Prostate gland (tissue), 2 donors: ENCODE results near the gene GPHA2. TPM values are rescaled to one million over a fixed set of nuclear protein-coding genes. Genes with fewer than 3 reads are reported as not detected.

Experiments
- DNase-seq: peaks from one replicate; pipeline ENCODE4 v3.0.0-alpha.2; 2019; ENCODE audit warnings: low spot score
- H3K27ac ChIP-seq, 2 donors: fragments of 200-600 bp; sonication (generic); 2 replicates each; pipeline ENCODE4 v1.5.1; 2017 to 2019
- H3K27me3 ChIP-seq: fragments of 200-600 bp; sonication (generic); replicated peaks from 2 replicates; pipeline ENCODE4 v1.5.1; 2019; ENCODE audit not compliant: insufficient read depth
- H3K36me3 ChIP-seq, 2 donors: fragments of 200-600 bp; sonication (generic); 1 replicate in 1 of 2; 2 replicates in 1 of 2; pipeline versions ENCODE4 v1.5.1 to v1.8.1; 2017 to 2019
- H3K4me1 ChIP-seq: fragments of 200-600 bp; sonication (generic); replicated peaks from 2 replicates; pipeline ENCODE4 v1.5.1; 2019
- H3K4me3 ChIP-seq, 2 donors: fragments of 200-600 bp; sonication (generic); 2 replicates each; pipeline ENCODE4 v1.5.1; 2017 to 2019
- H3K9me3 ChIP-seq: fragments of 200-600 bp; sonication (generic); 2 replicates; pipeline ENCODE4 v1.5.1; 2017
- POLR2A ChIP-seq: fragments of 450-650 bp; IDR thresholded peaks from one replicate; pipeline ENCODE4 v1.6.1; 2016; ENCODE audit warnings: antibody characterized with exemption, mild to moderate bottlenecking
- POLR2AphosphoS5 ChIP-seq: sonication (generic); formaldehyde crosslinking; IDR thresholded peaks from one replicate; pipeline ENCODE4 v1.6.1; 2017; ENCODE audit warnings: antibody characterized with exemption
- WGBS: methylation state at CpG from one replicate; pipeline ENCODE4 v1.1.5; 2018; 5-methylcytosine and 5-hydroxymethylcytosine counted together
- intact Hi-C: fragments of 100-400 bp; cut with DNase I; formaldehyde crosslinking; loops from one replicate; pipeline ENCODE4 v1.14.2; 2022
- total RNA-seq, 2 donors: library from RNA; depleted of rRNA; stranded (reverse); fragments of >200 nt; gene quantifications; one replicate each; pipeline ENCODE4 v1.1.0, GENCODE V29; 2016
- TF ChIP-seq, protein P1 (sequence below), 4 experiments: fragments of 200-600 bp in 2 of 4; fragments of 450-650 bp in 2 of 4; sonication (generic) in 2 of 4; IDR thresholded peaks; 1 replicate in 3 of 4; 2 replicates in 1 of 4; pipeline ENCODE4 v1.5.1; 2016 to 2019; ENCODE audit warnings: antibody characterized with exemption in 4 of 4, mild to moderate bottlenecking in 2 of 4, moderate library complexity in 2 of 4

GPHA2 gene
- total RNA-seq, 2 donors from 2014 or later = not detected

DNA sequence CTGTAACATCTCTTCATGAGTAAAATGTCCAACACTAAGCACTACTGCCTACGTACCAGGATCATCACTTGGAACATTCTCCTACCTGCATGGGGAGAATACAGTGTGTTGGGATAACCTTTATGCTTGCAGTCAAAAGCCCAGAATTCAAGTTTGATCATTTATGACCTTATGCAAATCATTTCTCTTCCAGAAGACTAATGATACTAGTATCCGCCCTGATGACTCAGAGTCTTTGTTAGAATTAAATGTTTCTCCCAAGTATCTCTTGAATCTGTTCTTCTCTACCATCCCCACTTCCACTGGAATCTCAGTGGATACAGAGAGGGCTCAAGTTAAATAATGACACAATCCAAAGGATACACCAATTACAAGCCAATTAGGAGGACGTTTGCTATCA lies 23.8 kb upstream of the GPHA2 start:
- Histone ChIP-seq H3K9me3 (no peaks in the 10 kb centered on the region), H3K27me3 (no peaks in the 10 kb centered on the region), H3K36me3 (no peaks in the 10 kb centered on the region), H3K4me3 (no peak overlapping the region), H3K4me1 (no peaks in the 10 kb centered on the region), H3K27ac (no peak overlapping the region)
- DNase-seq = no peak
- WGBS = 65% methylated on average over 3 of the region's 3 CpGs
- intact Hi-C loops = no loop called here
- TF ChIP-seq POLR2A (no peak), POLR2AphosphoS5 (no peak)
- TF ChIP-seq, protein P1, sequence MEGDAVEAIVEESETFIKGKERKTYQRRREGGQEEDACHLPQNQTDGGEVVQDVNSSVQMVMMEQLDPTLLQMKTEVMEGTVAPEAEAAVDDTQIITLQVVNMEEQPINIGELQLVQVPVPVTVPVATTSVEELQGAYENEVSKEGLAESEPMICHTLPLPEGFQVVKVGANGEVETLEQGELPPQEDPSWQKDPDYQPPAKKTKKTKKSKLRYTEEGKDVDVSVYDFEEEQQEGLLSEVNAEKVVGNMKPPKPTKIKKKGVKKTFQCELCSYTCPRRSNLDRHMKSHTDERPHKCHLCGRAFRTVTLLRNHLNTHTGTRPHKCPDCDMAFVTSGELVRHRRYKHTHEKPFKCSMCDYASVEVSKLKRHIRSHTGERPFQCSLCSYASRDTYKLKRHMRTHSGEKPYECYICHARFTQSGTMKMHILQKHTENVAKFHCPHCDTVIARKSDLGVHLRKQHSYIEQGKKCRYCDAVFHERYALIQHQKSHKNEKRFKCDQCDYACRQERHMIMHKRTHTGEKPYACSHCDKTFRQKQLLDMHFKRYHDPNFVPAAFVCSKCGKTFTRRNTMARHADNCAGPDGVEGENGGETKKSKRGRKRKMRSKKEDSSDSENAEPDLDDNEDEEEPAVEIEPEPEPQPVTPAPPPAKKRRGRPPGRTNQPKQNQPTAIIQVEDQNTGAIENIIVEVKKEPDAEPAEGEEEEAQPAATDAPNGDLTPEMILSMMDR (IDR thresholded peaks at IDR 0.05) = no peak

DNA sequence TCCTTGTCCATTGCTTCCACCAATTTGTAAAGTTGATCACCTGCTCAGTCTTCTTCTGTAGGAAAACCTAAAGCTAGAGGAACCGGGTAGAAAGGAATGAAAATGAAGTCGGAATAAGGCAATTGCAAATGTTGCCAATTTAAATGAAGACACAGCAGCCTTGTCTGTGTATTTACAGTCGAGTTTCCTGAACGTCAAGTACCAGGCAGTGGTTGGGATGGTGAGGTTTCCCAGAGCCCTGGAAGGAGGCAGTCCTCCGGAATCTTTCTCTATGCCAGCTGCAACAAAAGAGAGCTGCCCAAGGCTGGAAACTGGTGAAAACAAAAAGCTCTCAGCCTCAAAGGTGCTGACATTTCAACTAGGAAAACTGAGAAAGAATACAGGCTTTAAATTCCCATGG lies 18.5 kb upstream of the GPHA2 start:
- no peak for DNase-seq
- Histone ChIP-seq H3K4me1 (no peaks in the 10 kb centered on the region), H3K9me3 (no peaks in the 10 kb centered on the region), H3K27me3 (no peaks in the 10 kb centered on the region), H3K4me3 (no peak overlapping the region), H3K27ac (no peak overlapping the region), H3K36me3 (no peaks in the 10 kb centered on the region)
- intact Hi-C loops = no loop called here
- TF ChIP-seq POLR2A (no peak), POLR2AphosphoS5 (no peak)
- TF ChIP-seq, protein P1 (IDR thresholded peaks at IDR 0.05) = no peak
- 41% methylated on average over 5 of the region's 5 CpGs for WGBS

DNA sequence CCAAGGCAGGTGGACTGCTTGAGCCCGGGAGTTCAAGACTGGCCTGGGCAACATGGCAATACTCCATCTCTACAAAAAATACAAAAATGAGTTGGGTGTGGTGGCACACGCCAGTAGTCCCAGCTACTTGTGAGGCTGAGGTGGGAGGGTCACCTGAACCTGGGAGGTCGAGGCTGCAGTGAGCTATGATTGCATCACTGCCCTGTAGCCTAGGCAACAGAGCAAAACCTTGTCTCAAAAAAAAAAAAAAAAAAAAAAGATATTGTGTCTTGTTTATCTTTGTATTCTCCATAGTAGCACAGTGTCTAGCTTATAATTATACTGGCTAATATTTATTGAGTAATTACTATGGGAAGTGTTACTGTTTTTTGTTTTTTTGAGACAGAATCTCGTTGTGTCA lies 15.8 kb upstream of the GPHA2 start:
- Histone ChIP-seq H3K27me3 (no peaks in the 10 kb centered on the region), H3K4me1 (no peaks in the 10 kb centered on the region), H3K27ac (no peak overlapping the region), H3K4me3 (no peak overlapping the region), H3K9me3 (no peaks in the 10 kb centered on the region), H3K36me3 (no peaks in the 10 kb centered on the region)
- intact Hi-C loops = no loop called here
- no peak for TF ChIP-seq POLR2A
- TF ChIP-seq, protein P1 (IDR thresholded peaks at IDR 0.05) = no peak
- no peak for TF ChIP-seq POLR2AphosphoS5
- WGBS = 71% methylated on average over 4 of the region's 4 CpGs
- no peak for DNase-seq

DNA sequence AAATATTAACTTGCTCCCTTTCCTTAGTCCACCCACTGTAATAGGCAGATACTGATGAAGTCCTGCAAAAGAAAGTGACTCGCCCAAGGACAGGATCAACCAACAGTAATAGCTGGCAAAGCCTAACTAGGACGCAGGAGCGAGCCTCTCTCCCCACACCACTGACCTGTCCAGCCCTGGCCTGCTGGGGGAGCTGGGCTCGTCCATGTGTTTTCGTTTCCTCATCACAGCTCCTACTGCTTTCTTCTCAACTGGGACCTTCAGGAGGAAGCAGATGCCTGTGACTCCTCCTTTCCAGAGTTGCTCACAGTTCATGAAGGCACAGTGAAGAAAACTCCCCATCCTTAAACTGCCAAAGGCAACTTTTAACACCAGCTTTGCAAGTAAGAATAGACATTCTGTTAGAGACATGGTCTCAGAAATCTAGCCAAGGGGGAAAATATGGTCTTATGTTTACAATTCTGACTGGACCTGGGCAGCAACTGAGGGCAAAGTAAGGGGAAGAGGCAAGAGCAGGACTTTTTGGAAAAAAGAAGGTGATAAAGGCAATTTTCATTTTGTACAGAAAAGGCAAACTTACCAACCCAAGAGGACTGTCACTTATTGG lies 11.6 kb upstream of the GPHA2 start:
- TF ChIP-seq POLR2AphosphoS5 = no peak
- TF ChIP-seq, protein P1 (IDR thresholded peaks at IDR 0.05) = no peak
- TF ChIP-seq POLR2A = no peak
- 54% methylated on average over 5 of the region's 5 CpGs for WGBS
- intact Hi-C loops = no loop called here
- Histone ChIP-seq H3K4me1 (no peaks in the 10 kb centered on the region), H3K36me3 (no peaks in the 10 kb centered on the region), H3K4me3 (no peak overlapping the region), H3K9me3 (no peaks in the 10 kb centered on the region), H3K27ac (no peak overlapping the region), H3K27me3 (no peaks in the 10 kb centered on the region)
- DNase-seq = no peak

DNA sequence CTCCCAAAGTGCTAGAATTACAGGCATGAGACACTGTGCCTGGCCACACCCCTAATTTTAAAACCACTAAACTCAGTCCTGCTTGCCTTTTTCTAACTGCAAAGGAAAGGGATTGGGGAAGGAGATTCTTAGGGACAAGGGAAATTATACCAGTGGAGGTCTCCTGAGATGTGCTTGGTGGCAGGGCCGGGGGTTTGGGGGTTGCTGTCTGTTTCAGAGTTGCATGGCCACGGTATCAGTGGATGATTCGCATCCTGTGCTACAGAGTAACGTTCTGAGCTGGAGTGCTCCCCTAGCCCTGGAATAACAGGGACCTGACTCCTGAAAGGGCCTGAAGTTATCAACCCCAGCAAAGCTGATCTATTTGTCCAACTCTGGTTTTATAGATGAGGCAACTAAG lies 846 bp upstream of the GPHA2 start:
- Histone ChIP-seq H3K4me3 (no peak overlapping the region), H3K9me3 (no peaks in the 10 kb centered on the region), H3K4me1 (no peaks in the 10 kb centered on the region), H3K27ac (no peak overlapping the region), H3K27me3 (no peaks in the 10 kb centered on the region), H3K36me3 (peaks cover 0 to under 1% of the 10 kb centered on the region in 2 donors)
- DNase-seq = no peak
- 87% methylated on average over 4 of the region's 4 CpGs for WGBS
- no peak for TF ChIP-seq POLR2A
- TF ChIP-seq POLR2AphosphoS5 = no peak
- TF ChIP-seq, protein P1 (IDR thresholded peaks at IDR 0.05) = no peak
- intact Hi-C loops = no loop called here
